PC-9 (cell line): ENCODE data around the gene SHC2. TPM values are rescaled to one million over a fixed set of nuclear protein-coding genes. Genes with fewer than 3 reads are reported as not detected.

ENCODE experiments used
- BruUV-seq: library from RNA; stranded (reverse); fragments of 400-500 nt; replicated peaks from 2 replicates; lab custom pipeline; 2021; lab: Mats Ljungman, UMichigan
- CTCF ChIA-PET: fragments of 300-600 bp; sonication (Branson Sonifier 250); formaldehyde crosslinking; loops from one replicate; lab custom pipeline; 2022; ENCODE audit warnings: antibody characterized with exemption; lab: Charles Lee
- POLR2A ChIA-PET: fragments of 300-600 bp; sonication (Branson Sonifier 250); formaldehyde crosslinking; loops from one replicate; lab custom pipeline; 2022; ENCODE audit warnings: antibody characterized with exemption; ENCODE audit not compliant: unreplicated experiment; lab: Charles Lee
- DNase-seq, 2 experiments: peaks; one replicate each; pipeline versions ENCODE4 v3.0.0 to v3.0.0-alpha.2; 2015 to 2022; ENCODE audit warnings: mixed read lengths in 1 of 2
- H2AFZ ChIP-seq: fragments of 200-600 bp; sonication (generic); 2 replicates; pipeline ENCODE4 v1.8.1; 2017; ENCODE audit warnings: antibody characterized with exemption
- H3F3A ChIP-seq: fragments of 200-600 bp; sonication (generic); 2 replicates; pipeline ENCODE4 v1.8.1; 2017; ENCODE audit warnings: antibody characterized with exemption, mild to moderate bottlenecking, low read depth; ENCODE audit not compliant: insufficient read depth
- H3K27ac ChIP-seq: fragments of 200-600 bp; sonication (generic); 2 replicates; pipeline ENCODE4 v1.6.1; 2016; ENCODE audit warnings: mixed run types
- H3K27me3 ChIP-seq: fragments of 200-600 bp; sonication (generic); 2 replicates; pipeline ENCODE4 v1.6.1; 2016; ENCODE audit warnings: low read depth, mixed run types; ENCODE audit not compliant: insufficient read depth
- H3K36me3 ChIP-seq: fragments of 200-600 bp; sonication (generic); 2 replicates; pipeline ENCODE4 v1.6.1; 2016; ENCODE audit warnings: low read depth, mixed run types
- H3K4me1 ChIP-seq: fragments of 200-600 bp; sonication (generic); replicated peaks from 2 replicates; pipeline ENCODE4 v1.6.1; 2016; ENCODE audit warnings: mixed run types; ENCODE audit not compliant: insufficient read depth
- H3K4me2 ChIP-seq: fragments of 200-600 bp; sonication (generic); 2 replicates; pipeline ENCODE4 v1.6.1; 2017; ENCODE audit warnings: mixed run types
- H3K4me3 ChIP-seq: fragments of 200-600 bp; sonication (generic); 2 replicates; pipeline ENCODE4 v1.6.1; 2016; ENCODE audit warnings: mixed run types
- H3K79me2 ChIP-seq: fragments of 200-600 bp; sonication (generic); 2 replicates; pipeline ENCODE4 v1.6.1; 2017; ENCODE audit warnings: low read depth, mixed run types
- H3K9me2 ChIP-seq: fragments of 200-600 bp; sonication (generic); 2 replicates; pipeline ENCODE4 v1.8.1; 2017; ENCODE audit warnings: mild to moderate bottlenecking; ENCODE audit not compliant: insufficient read depth
- H3K9me3 ChIP-seq: fragments of 200-600 bp; sonication (generic); 2 replicates; pipeline ENCODE4 v1.8.1; 2016; ENCODE audit warnings: low read depth; ENCODE audit not compliant: insufficient read depth
- H4K20me1 ChIP-seq: fragments of 200-600 bp; sonication (generic); 2 replicates; pipeline ENCODE4 v1.8.1; 2017; ENCODE audit not compliant: insufficient read depth
- EZH2 ChIP-seq: fragments of 200-600 bp; sonication (generic); IDR thresholded peaks from 2 replicates; pipeline ENCODE4 v1.8.0; 2017; ENCODE audit warnings: antibody characterized with exemption, low read depth
- intact Hi-C: fragments of 100-400 bp; cut with micrococcal nuclease; formaldehyde crosslinking; loops from one replicate; pipeline ENCODE4 v1.10.0; 2022; ENCODE audit not compliant: unreplicated experiment
- total RNA-seq: library from RNA; stranded (reverse); gene quantifications from 2 replicates; pipeline ENCODE4 v1.2.3, GENCODE V29; 2021
- TF ChIP-seq, protein P1 (sequence below): fragments of 200-600 bp; sonication (generic); conservative IDR thresholded peaks from 2 replicates; pipeline ENCODE4 v1.6.1; 2017; ENCODE audit warnings: mixed run types, antibody characterized with exemption, mild to moderate bottlenecking, moderate library complexity

SHC2 gene
- total RNA-seq, 1 experiment from 2014 or later, result 0.70 TPM

DNA sequence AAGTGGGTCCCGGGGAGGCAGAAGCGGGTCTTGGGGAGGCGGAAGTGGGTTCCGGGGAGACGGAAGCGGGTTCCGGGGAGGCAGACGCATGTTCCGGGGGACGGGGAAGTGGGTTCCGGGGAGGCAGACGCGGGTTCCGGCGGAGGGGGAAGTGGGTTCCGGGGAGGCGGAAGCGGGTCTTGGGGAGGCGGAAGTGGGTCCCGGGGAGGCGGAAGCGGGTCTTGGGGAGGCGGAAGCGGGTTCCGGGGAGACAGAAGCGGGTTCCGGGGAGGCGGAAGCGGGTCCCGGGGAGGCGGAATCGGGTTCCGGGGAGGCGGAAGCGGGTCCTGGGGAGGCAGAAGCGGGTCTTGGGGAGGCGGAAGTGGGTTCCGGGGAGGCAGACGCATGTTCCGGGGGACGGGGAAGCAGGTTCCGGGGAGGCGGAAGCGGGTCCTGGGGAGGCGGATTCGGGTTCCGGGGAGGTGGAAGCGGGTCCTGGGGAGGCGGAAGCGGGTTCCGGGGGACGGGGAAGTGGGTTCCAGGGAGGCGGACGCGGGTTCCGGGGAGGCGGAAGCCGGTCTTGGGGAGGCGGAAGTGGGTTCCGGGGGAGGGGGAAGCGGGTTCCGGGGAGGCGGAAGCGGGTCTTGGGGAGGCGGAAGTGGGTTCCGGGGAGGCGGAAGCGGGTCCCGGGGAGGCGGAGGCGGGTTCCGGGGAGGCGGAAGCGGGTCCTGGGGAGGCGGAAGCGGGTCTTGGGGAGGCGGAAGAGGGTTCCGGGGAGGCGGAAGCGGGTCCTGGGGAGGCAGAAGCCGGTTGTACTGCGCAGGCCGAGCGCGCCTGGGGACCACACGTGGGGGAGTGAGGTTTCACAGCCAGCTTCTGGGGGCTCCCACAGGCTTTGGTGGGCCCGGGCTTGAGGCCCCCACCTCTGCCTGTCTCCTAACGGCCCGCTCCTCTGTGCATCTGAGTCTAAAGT lies 2.5 kb downstream of the SHC2 start:
- ChIA-PET CTCF (no interaction called here), POLR2A (no interaction called here)
- no peak overlapping the region for H3K4me3 ChIP-seq
- peaks cover 13% of the 10 kb centered on the region; the same call in 1 of the 2 replicates for H3F3A ChIP-seq
- no peaks in the 10 kb centered on the region for H3K79me2 ChIP-seq
- peaks cover 49% of the 10 kb centered on the region for H3K27me3 ChIP-seq
- H4K20me1 ChIP-seq, result no peaks in the 10 kb centered on the region
- H3K27ac ChIP-seq, result no peak overlapping the region
- no peaks in the 10 kb centered on the region for H3K4me1 ChIP-seq
- intact Hi-C loops, result no loop called here
- no peaks in the 10 kb centered on the region for H3K36me3 ChIP-seq
- DNase-seq, result no peak
- BruUV-seq, result no TSS peak
- no peaks in the 10 kb centered on the region for H3K9me2 ChIP-seq
- no peaks in the 10 kb centered on the region for H3K9me3 ChIP-seq
- TF ChIP-seq, protein P1, sequence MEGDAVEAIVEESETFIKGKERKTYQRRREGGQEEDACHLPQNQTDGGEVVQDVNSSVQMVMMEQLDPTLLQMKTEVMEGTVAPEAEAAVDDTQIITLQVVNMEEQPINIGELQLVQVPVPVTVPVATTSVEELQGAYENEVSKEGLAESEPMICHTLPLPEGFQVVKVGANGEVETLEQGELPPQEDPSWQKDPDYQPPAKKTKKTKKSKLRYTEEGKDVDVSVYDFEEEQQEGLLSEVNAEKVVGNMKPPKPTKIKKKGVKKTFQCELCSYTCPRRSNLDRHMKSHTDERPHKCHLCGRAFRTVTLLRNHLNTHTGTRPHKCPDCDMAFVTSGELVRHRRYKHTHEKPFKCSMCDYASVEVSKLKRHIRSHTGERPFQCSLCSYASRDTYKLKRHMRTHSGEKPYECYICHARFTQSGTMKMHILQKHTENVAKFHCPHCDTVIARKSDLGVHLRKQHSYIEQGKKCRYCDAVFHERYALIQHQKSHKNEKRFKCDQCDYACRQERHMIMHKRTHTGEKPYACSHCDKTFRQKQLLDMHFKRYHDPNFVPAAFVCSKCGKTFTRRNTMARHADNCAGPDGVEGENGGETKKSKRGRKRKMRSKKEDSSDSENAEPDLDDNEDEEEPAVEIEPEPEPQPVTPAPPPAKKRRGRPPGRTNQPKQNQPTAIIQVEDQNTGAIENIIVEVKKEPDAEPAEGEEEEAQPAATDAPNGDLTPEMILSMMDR, result no peak
- TF ChIP-seq EZH2, result no peak
- H3K4me2 ChIP-seq, result no peak overlapping the region
- H2AFZ ChIP-seq, result no peak overlapping the region

DNA sequence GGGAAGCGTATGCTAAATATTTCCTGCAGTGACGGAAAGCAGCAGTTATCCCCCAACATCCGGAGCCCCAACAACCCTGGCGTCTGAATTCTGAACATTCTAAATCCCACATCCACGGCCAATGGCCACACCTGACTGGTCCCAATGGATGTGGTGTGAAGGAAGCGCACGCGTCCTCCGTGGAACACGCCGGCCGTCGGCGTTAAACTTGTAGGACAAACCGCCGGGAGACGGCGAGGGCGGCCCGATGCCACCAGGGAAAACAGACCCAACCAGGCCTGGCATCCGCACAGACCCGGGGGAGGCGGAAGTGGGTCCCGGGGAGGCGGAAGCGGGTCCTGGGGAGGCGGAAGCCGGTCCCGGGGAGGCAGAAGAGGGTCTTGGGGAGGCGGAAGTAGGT lies 3.2 kb downstream of the SHC2 start:
- Histone ChIP-seq H3K36me3 (no peaks in the 10 kb centered on the region), H3K4me1 (no peaks in the 10 kb centered on the region), H3K9me3 (no peaks in the 10 kb centered on the region), H3K27me3 (peaks cover 51% of the 10 kb centered on the region), H3K79me2 (no peaks in the 10 kb centered on the region), H3K9me2 (no peaks in the 10 kb centered on the region), H4K20me1 (no peaks in the 10 kb centered on the region), H2AFZ (no peak overlapping the region), H3K27ac (no peak overlapping the region), H3K4me3 (no peak overlapping the region), H3K4me2 (no peak overlapping the region), H3F3A (peaks cover 11% of the 10 kb centered on the region; the same call in 1 of the 2 replicates)
- intact Hi-C loops, result no loop called here
- ChIA-PET CTCF (no interaction called here), POLR2A (no interaction called here)
- DNase-seq, result no peak
- no TSS peak for BruUV-seq
- TF ChIP-seq, protein P1, result no peak
- TF ChIP-seq EZH2, result no peak

DNA sequence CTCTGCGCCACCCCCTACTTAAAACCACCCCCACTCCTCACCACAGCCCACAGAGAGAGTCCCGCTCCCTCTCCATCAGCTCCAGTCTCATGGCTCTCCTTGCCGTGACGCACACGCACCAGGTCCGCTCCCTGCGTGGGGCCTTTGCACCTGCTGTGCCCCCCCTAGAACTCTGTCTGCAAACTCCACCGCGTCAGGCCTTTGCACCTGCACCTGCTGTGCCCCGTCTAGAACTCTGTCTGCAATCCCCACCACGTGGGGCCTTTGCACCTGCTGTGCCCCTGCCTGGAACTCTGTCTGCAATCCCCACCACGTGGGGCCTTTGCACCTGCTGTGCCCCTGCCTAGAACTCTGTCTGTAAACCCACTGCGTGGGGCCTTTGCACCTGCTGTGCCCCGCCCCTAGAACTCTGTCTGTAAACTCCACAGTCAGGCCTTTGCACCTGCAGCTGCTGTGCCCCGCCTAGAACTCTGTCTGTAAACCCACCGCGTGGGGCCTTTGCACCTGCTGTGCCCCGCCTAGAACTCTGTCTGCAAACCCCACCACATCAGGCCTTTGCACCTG lies 4.2 kb downstream of the SHC2 start:
- Histone ChIP-seq H2AFZ (no peak overlapping the region), H3K4me1 (no peaks in the 10 kb centered on the region), H3K27me3 (peaks cover 51% of the 10 kb centered on the region), H3K4me3 (no peak overlapping the region), H3F3A (peaks cover 7% of the 10 kb centered on the region; the same call in 1 of the 2 replicates), H3K27ac (no peak overlapping the region), H3K9me2 (no peaks in the 10 kb centered on the region), H3K36me3 (no peaks in the 10 kb centered on the region), H3K79me2 (no peaks in the 10 kb centered on the region), H4K20me1 (no peaks in the 10 kb centered on the region), H3K9me3 (no peaks in the 10 kb centered on the region), H3K4me2 (no peak overlapping the region)
- TF ChIP-seq, protein P1, result no peak
- TF ChIP-seq EZH2, result no peak
- POLR2A ChIA-PET, result no interaction called here
- CTCF ChIA-PET, result no interaction called here
- no peak for DNase-seq
- BruUV-seq, result no TSS peak
- intact Hi-C loops, result no loop called here
